CD14-positive monocyte (primary cell): Measurements from ENCODE around the gene BTBD7. TPM values are rescaled to one million over a fixed set of nuclear protein-coding genes. Genes with fewer than 3 reads are reported as not detected.

Experiments
- DNase-seq, 3 donors: peaks; one replicate each; pipeline ENCODE4 v3.0.0-alpha.2; 2011 to 2022
- H2AFZ ChIP-seq: 2 replicates; pipeline ENCODE4 v1.6.0; 2012; ENCODE audit warnings: mild to moderate bottlenecking, low read depth, low read length, inconsistent platforms; ENCODE audit not compliant: insufficient read depth, poor library complexity, severe bottlenecking
- H3K27ac ChIP-seq, 2 donors: 1 replicate in 1 of 2; 2 replicates in 1 of 2; pipeline ENCODE4 v1.5.1; 2012 to 2013; ENCODE audit warnings: low read length in 2 of 2, control low read depth in 1 of 2, inconsistent platforms in 1 of 2, low read depth in 1 of 2, mild to moderate bottlenecking in 1 of 2
- H3K27me3 ChIP-seq, 2 donors: one replicate each; pipeline versions ENCODE4 v1.6.0 to v1.6.1; 2011 to 2013; ENCODE audit warnings: low read length in 2 of 2; ENCODE audit not compliant: control insufficient read depth in 2 of 2, insufficient read depth in 2 of 2
- H3K36me3 ChIP-seq, 2 donors: replicated peaks in 1 of 2; 1 replicate in 1 of 2; 2 replicates in 1 of 2; pipeline versions ENCODE4 v1.5.1 to v1.6.1; 2012 to 2013; ENCODE audit warnings: low read length in 2 of 2, control low read depth in 1 of 2, inconsistent platforms in 1 of 2, mild to moderate bottlenecking in 1 of 2; ENCODE audit not compliant: insufficient read depth in 2 of 2, control insufficient read depth in 1 of 2
- H3K4me1 ChIP-seq, 2 donors: 1 replicate in 1 of 2; 2 replicates in 1 of 2; pipeline versions ENCODE4 v1.5.1 to v1.6.1; 2012 to 2013; ENCODE audit warnings: low read length in 2 of 2, control low read depth in 1 of 2, inconsistent platforms in 1 of 2, mild to moderate bottlenecking in 1 of 2, moderate library complexity in 1 of 2; ENCODE audit not compliant: insufficient read depth in 2 of 2, control insufficient read depth in 1 of 2
- H3K4me2 ChIP-seq: replicated peaks from 2 replicates; pipeline ENCODE3; 2012; ENCODE audit warnings: low read length, moderate library complexity, mild to moderate bottlenecking; ENCODE audit not compliant: poor library complexity, severe bottlenecking; ENCODE audit errors: extremely low read depth
- H3K4me3 ChIP-seq, 3 experiments: fragments of 200-600 bp in 1 of 3; sonication (generic) in 1 of 3; replicated peaks in 1 of 3; 1 replicate in 2 of 3; 2 replicates in 1 of 3; pipeline ENCODE4 v1.5.1; 2011 to 2013; ENCODE audit warnings: low read length in 3 of 3, mild to moderate bottlenecking in 3 of 3, control low read depth in 2 of 3, low read depth in 2 of 3, inconsistent platforms in 1 of 3, moderate library complexity in 1 of 3
- H3K79me2 ChIP-seq: 2 replicates; pipeline ENCODE4 v1.6.0; 2012; ENCODE audit warnings: mild to moderate bottlenecking, control low read depth, inconsistent platforms, low read length, moderate library complexity; ENCODE audit not compliant: insufficient read depth
- H3K9ac ChIP-seq: 2 replicates; pipeline ENCODE4 v1.6.0; 2017; ENCODE audit warnings: low read length, mild to moderate bottlenecking; ENCODE audit not compliant: insufficient read depth, poor library complexity, severe bottlenecking
- H3K9me3 ChIP-seq, 2 donors: replicated peaks in 1 of 2; 1 replicate in 1 of 2; 2 replicates in 1 of 2; pipeline versions ENCODE4 v1.5.1 to v1.6.1; 2012 to 2013; ENCODE audit warnings: low read length in 2 of 2, control low read depth in 1 of 2; ENCODE audit not compliant: control insufficient read depth in 1 of 2, insufficient read depth in 1 of 2
- H4K20me1 ChIP-seq: 2 replicates; pipeline ENCODE4 v1.6.0; 2012; ENCODE audit warnings: mild to moderate bottlenecking, low read length, control low read depth, moderate library complexity; ENCODE audit not compliant: insufficient read depth
- H3K27ac Mint-ChIP-seq, 7 donors: one replicate each; pipeline ENCODE4 v1.8.0; 2020; ENCODE audit warnings: mild to moderate bottlenecking in 7 of 7, mixed read lengths in 7 of 7, moderate library complexity in 6 of 7, inconsistent platforms in 2 of 7
- H3K27me3 Mint-ChIP-seq, 3 donors: one replicate each; pipeline ENCODE4 v1.8.0; 2021 to 2022; ENCODE audit warnings: low read depth in 3 of 3, mild to moderate bottlenecking in 3 of 3, mixed read lengths in 3 of 3, moderate library complexity in 3 of 3, inconsistent platforms in 1 of 3
- H3K36me3 Mint-ChIP-seq, 2 donors: one replicate each; pipeline ENCODE4 v1.8.0; 2020; ENCODE audit warnings: mixed read lengths in 2 of 2, inconsistent platforms in 1 of 2, mild to moderate bottlenecking in 1 of 2
- H3K4me1 Mint-ChIP-seq: one replicate; pipeline ENCODE4 v1.8.0; 2020; ENCODE audit warnings: mild to moderate bottlenecking, mixed read lengths
- H3K4me3 Mint-ChIP-seq, 2 donors: one replicate each; pipeline ENCODE4 v1.8.0; 2020; ENCODE audit warnings: mild to moderate bottlenecking in 2 of 2, mixed read lengths in 2 of 2, moderate library complexity in 1 of 2
- H3K9me3 Mint-ChIP-seq, 7 donors: one replicate each; pipeline ENCODE4 v1.8.0; 2020 to 2022; ENCODE audit warnings: mixed read lengths in 7 of 7, mild to moderate bottlenecking in 6 of 7, moderate library complexity in 6 of 7, inconsistent platforms in 2 of 7
- CTCF ChIP-seq: fragments of 200-600 bp; IDR thresholded peaks from one replicate; pipeline ENCODE4 v1.8.0; 2022; ENCODE audit warnings: antibody characterized with exemption, mild to moderate bottlenecking
- WGBS: methylation state at CpG from one replicate; pipeline ENCODE4 v1.1.5; 2013; ENCODE audit warnings: missing lambda C conversion rate; ENCODE audit not compliant: insufficient coverage; 5-methylcytosine and 5-hydroxymethylcytosine counted together
- intact Hi-C, 2 donors: fragments of 100-400 bp; cut with micrococcal nuclease; formaldehyde crosslinking; loops; one replicate each; pipeline versions ENCODE4 v1.15.0 to v1.15.1; 2023
- polyA minus RNA-seq: library from RNA; depleted of rRNA, polyadenylated mRNA; stranded (reverse); fragments of >200 nt; gene quantifications from 2 replicates; pipeline ENCODE4 v1.2.3, GENCODE V29; 2012
- polyA plus RNA-seq, 3 donors: library from polyadenylated mRNA; depleted of rRNA in 1 of 3; unstranded in 2 of 3; stranded (reverse) in 1 of 3; fragments of 300-500 nt in 2 of 3; fragments of >200 nt in 1 of 3; fragmentation: Illumina TruSeq in 2 of 3; gene quantifications; 1 replicate in 2 of 3; 2 replicates in 1 of 3; pipeline ENCODE4 v1.2.3, GENCODE V29; 2012 to 2021
- total RNA-seq, 12 experiments: library from RNA in 1 of 12; stranded (reverse) in 1 of 12; fragments of 120-200 nt in 1 of 12; gene quantifications; one replicate each; pipeline ENCODE4 v1.2.4 and lab custom pipeline; 2013 to 2026; ENCODE audit warnings: mixed read lengths in 6 of 12, inconsistent platforms in 1 of 12

Gene BTBD7, protein sequence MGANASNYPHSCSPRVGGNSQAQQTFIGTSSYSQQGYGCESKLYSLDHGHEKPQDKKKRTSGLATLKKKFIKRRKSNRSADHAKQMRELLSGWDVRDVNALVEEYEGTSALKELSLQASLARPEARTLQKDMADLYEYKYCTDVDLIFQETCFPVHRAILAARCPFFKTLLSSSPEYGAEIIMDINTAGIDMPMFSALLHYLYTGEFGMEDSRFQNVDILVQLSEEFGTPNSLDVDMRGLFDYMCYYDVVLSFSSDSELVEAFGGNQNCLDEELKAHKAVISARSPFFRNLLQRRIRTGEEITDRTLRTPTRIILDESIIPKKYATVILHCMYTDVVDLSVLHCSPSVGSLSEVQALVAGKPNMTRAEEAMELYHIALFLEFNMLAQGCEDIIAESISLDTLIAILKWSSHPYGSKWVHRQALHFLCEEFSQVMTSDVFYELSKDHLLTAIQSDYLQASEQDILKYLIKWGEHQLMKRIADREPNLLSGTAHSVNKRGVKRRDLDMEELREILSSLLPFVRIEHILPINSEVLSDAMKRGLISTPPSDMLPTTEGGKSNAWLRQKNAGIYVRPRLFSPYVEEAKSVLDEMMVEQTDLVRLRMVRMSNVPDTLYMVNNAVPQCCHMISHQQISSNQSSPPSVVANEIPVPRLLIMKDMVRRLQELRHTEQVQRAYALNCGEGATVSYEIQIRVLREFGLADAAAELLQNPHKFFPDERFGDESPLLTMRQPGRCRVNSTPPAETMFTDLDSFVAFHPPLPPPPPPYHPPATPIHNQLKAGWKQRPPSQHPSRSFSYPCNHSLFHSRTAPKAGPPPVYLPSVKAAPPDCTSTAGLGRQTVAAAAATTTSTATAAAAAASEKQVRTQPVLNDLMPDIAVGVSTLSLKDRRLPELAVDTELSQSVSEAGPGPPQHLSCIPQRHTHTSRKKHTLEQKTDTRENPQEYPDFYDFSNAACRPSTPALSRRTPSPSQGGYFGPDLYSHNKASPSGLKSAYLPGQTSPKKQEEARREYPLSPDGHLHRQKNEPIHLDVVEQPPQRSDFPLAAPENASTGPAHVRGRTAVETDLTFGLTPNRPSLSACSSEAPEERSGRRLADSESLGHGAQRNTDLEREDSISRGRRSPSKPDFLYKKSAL
- 11.2 TPM for total RNA-seq (2013)
- polyA plus RNA-seq (1 to 10 TPM; 8.3 to 8.6 (median 8.5) TPM), polyA minus RNA-seq (4.4 and 6.1 TPM in 2 replicates), total RNA-seq (lab: John Stamatoyannopoulos, UW) (42.0 to 138 (median 63.6) reads per million in 11 experiments)

DNA sequence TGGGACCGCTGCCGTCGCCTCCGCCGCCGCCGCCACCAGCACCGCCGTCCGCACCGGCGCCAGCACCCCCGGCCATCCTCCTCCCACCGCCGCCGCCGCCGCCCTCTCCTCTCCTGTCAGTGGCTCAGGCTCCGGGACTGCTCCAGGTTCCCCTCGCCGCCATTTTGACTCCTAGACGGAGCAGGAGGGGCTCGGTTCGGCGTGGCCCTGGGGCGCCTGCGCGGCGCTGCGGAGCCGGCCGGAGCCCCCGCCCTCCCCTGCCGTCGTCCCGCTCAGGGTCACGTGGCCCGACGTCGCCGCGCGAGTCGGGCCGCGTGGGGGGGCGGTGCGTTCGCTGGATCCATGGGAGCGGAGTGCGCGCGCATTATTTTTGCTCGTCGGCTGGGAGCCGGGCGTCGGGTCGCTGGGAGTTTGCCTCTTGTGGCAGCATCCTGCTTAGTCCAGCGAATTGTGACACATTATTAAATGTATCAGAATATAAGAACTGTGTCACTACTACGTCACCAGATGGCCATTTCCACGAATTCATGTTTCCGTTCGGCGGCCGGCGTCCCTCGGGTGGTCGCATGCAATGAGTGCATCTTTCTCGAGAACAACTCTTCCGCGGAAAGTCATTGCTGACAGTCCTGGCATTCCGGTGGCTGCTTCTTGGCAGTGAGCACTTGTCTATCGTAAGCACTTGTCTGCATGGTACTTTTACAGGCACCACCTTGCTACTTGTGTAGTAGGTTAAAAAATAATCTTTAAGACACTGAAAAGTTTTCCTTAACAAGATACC lies at the start of gene BTBD7:
Gene BTBD7 (minus strand): TSS at position 184 of the 778 bp plus-strand sequence. CDS start 36,985 bp downstream, outside the sequence.
- intact Hi-C loops, result loop anchor here (10.0 kb wide), 4 partner anchors 128 to 632 kb away; partner anchors contain the start of genes GON7 (in 2 of the 2) and UBR7 (in 2 of the 2)
- peak within 1 kb of the TSS; percentile 90 to 93 for H3K4me3 Mint-ChIP-seq
- WGBS, result under 1% methylated on average over 63 of the region's 74 CpGs
- H3K27me3 Mint-ChIP-seq, result no peaks in the 10 kb centered on the region
- peak within 1 kb of the TSS; percentile 97 to 99 (median 98) for H3K27ac Mint-ChIP-seq
- peak; percentile 96 to 99 (median 98) for DNase-seq
- H3K36me3 ChIP-seq, result no peaks in the 10 kb centered on the region
- H3K9me3 ChIP-seq, result peaks cover 0 to 13% of the 10 kb centered on the region in 2 donors
- peaks cover 38% of the 10 kb centered on the region for H3K4me1 Mint-ChIP-seq
- peak; percentile 18 for TF ChIP-seq CTCF
- H3K9me3 Mint-ChIP-seq, result peaks cover 2 to 11% (median 6%) of the 10 kb centered on the region in 7 donors
- peak within 1 kb of the TSS; percentile 95 for H3K9ac ChIP-seq
- H3K27me3 ChIP-seq, result no peaks in the 10 kb centered on the region
- peaks cover 22 to 25% of the 10 kb centered on the region in 2 donors for H3K4me1 ChIP-seq
- H3K36me3 Mint-ChIP-seq, result peaks cover 0 to 6% of the 10 kb centered on the region in 2 donors
- peaks cover 47% of the 10 kb centered on the region for H3K79me2 ChIP-seq
- H3K4me3 ChIP-seq, result peak within 1 kb of the TSS; percentile 65 to 99 (median 78)
- H3K27ac ChIP-seq, result peak within 1 kb of the TSS; percentile 86 to 90
- H2AFZ ChIP-seq, result peak within 1 kb of the TSS; percentile 79
- H3K4me2 ChIP-seq, result peak within 1 kb of the TSS; percentile 95
- H4K20me1 ChIP-seq, result peaks cover 42% of the 10 kb centered on the region
